Breast epithelium (tissue), 3 donors: ENCODE data around the gene A1BG.
A peak's percentile ranks its signal among the peaks of the same experiment; 100 is the strongest.

ENCODE experiments used
- CTCF ChIP-seq, 3 donors: fragments of 450-650 bp; IDR thresholded peaks; one replicate each; pipeline ENCODE4 v1.5.1; 2016 to 2017; ENCODE audit warnings: antibody characterized with exemption in 3 of 3, mild to moderate bottlenecking in 3 of 3, moderate library complexity in 3 of 3
- POLR2A ChIP-seq: fragments of 450-650 bp; IDR thresholded peaks from one replicate; pipeline ENCODE4 v1.6.1; 2016; ENCODE audit warnings: antibody characterized with exemption, mild to moderate bottlenecking, moderate library complexity
- POLR2AphosphoS5 ChIP-seq, 3 donors: sonication (generic); formaldehyde crosslinking; IDR thresholded peaks; one replicate each; pipeline ENCODE4 v1.6.1; 2017; ENCODE audit warnings: antibody characterized with exemption in 3 of 3

GRCh38 chr19:58400916-58401839, 47.9 kb upstream of the A1BG start:
- TF ChIP-seq CTCF (IDR thresholded peaks at IDR 0.05) (no peak), POLR2A (no peak), POLR2AphosphoS5 (IDR thresholded peaks at IDR 0.05) (peak; percentile 34 to 91 (median 68))
